SK-N-MC (cell line): Measurements from ENCODE around the gene PRDM16.

Experiments
- DNase-seq: peaks from one replicate; pipeline ENCODE4 v3.0.0-alpha.2; 2011; ENCODE audit warnings: low read depth, low spot score
- H3K27ac ChIP-seq: fragments of 200-600 bp; sonication (generic); 2 replicates; pipeline ENCODE4 v1.5.1; 2016; ENCODE audit warnings: mixed run types
- H3K36me3 ChIP-seq: fragments of 200-600 bp; sonication (generic); 2 replicates; pipeline ENCODE4 v1.6.1; 2017; ENCODE audit warnings: antibody characterized with exemption, low read length, mixed read lengths; ENCODE audit not compliant: insufficient read depth
- H3K4me3 ChIP-seq: fragments of 200-600 bp; sonication (generic); 2 replicates; pipeline ENCODE4 v1.5.1; 2016
- H3K9ac ChIP-seq: fragments of 200-600 bp; sonication (generic); 2 replicates; pipeline ENCODE4 v1.8.0; 2017; ENCODE audit warnings: mixed run types, mixed read lengths; ENCODE audit not compliant: insufficient read length
- H3K9me3 ChIP-seq: fragments of 200-600 bp; sonication (generic); 2 replicates; pipeline ENCODE4 v1.6.1; 2017; ENCODE audit warnings: low read depth, mild to moderate bottlenecking, antibody characterized with exemption, low read length, moderate library complexity, mixed read lengths
- EZH2 ChIP-seq: fragments of 200-600 bp; sonication (generic); IDR thresholded peaks from one replicate; pipeline ENCODE4 v1.6.1; 2017; ENCODE audit warnings: antibody characterized with exemption
- FOXP2 ChIP-seq: optimal IDR thresholded peaks from 2 replicates; pipeline ENCODE3; 2011; ENCODE audit warnings: mild to moderate bottlenecking, moderate library complexity; ENCODE audit not compliant: insufficient read depth; ENCODE audit errors: extremely low read length, control extremely low read depth
- POLR2AphosphoS5 ChIP-seq: IDR thresholded peaks from 2 replicates; pipeline ENCODE4 v1.6.1; 2012; ENCODE audit warnings: mild to moderate bottlenecking, low read depth, low read length, borderline replicate concordance

Gene PRDM16

GRCh38 chr1:3318329-3318728, 249.3 kb downstream of the PRDM16 start:
- TF ChIP-seq EZH2 (no peak), POLR2AphosphoS5 (no peak), FOXP2 (no peak)
- DNase-seq = no peak
- Histone ChIP-seq H3K4me3 (no peak overlapping the region), H3K9me3 (no peaks in the 10 kb centered on the region), H3K9ac (no peak overlapping the region), H3K27ac (no peak overlapping the region), H3K36me3 (no peaks in the 10 kb centered on the region)

- no peak overlapping the region for H3K27ac ChIP-seq
- DNase-seq = peak; percentile 5
- TF ChIP-seq EZH2 = no peak
- no peak for TF ChIP-seq FOXP2
- no peak for TF ChIP-seq POLR2AphosphoS5
Measured at GRCh38 chr1:3319874-3320245, 250.9 kb downstream of the PRDM16 start.

GRCh38 chr1:3320246-3321152, 251.5 kb downstream of the PRDM16 start:
- no peak overlapping the region for H3K27ac ChIP-seq
- H3K4me3 ChIP-seq = no peak overlapping the region
- no peaks in the 10 kb centered on the region for H3K36me3 ChIP-seq
- no peak overlapping the region for H3K9ac ChIP-seq
- TF ChIP-seq FOXP2 (no peak), POLR2AphosphoS5 (no peak), EZH2 (no peak)
- no peak for DNase-seq
- no peaks in the 10 kb centered on the region for H3K9me3 ChIP-seq

More at GRCh38 chr1:3319874-3320245, 250.9 kb downstream of the PRDM16 start:
- Histone ChIP-seq H3K9me3 (no peaks in the 10 kb centered on the region), H3K36me3 (no peaks in the 10 kb centered on the region), H3K4me3 (no peak overlapping the region), H3K9ac (no peak overlapping the region)

GRCh38 chr1:3321559-3322449, 252.8 kb downstream of the PRDM16 start:
- H3K9ac ChIP-seq = no peak overlapping the region
- TF ChIP-seq POLR2AphosphoS5 (no peak), FOXP2 (no peak), EZH2 (no peak)
- no peak for DNase-seq
- no peak overlapping the region for H3K4me3 ChIP-seq
- no peaks in the 10 kb centered on the region for H3K36me3 ChIP-seq
- H3K27ac ChIP-seq = no peak overlapping the region
- no peaks in the 10 kb centered on the region for H3K9me3 ChIP-seq

GRCh38 chr1:3322450-3323020, 253.5 kb downstream of the PRDM16 start:
- Histone ChIP-seq H3K27ac (no peak overlapping the region), H3K9ac (no peak overlapping the region)
- TF ChIP-seq FOXP2 (no peak), POLR2AphosphoS5 (no peak), EZH2 (no peak)

GRCh38 chr1:3323021-3323795, 254.2 kb downstream of the PRDM16 start:
- Histone ChIP-seq H3K4me3 (no peak overlapping the region), H3K9ac (no peak overlapping the region), H3K36me3 (no peaks in the 10 kb centered on the region), H3K9me3 (no peaks in the 10 kb centered on the region), H3K27ac (no peak overlapping the region)
- no peak for DNase-seq
- TF ChIP-seq POLR2AphosphoS5 (no peak), EZH2 (no peak), FOXP2 (no peak)

More at GRCh38 chr1:3322450-3323020, 253.5 kb downstream of the PRDM16 start:
- Histone ChIP-seq H3K4me3 (no peak overlapping the region), H3K36me3 (no peaks in the 10 kb centered on the region), H3K9me3 (no peaks in the 10 kb centered on the region)
- DNase-seq = no peak

- Histone ChIP-seq H3K4me3 (no peak overlapping the region), H3K36me3 (no peaks in the 10 kb centered on the region), H3K9ac (no peak overlapping the region), H3K9me3 (no peaks in the 10 kb centered on the region), H3K27ac (no peak overlapping the region)
- no peak for DNase-seq
- no peak for TF ChIP-seq POLR2AphosphoS5
- no peak for TF ChIP-seq FOXP2
- no peak for TF ChIP-seq EZH2
Measured at GRCh38 chr1:3323796-3324703, 255.0 kb downstream of the PRDM16 start.
